ACC112 (cell line): ENCODE data around the gene MAGEA4.

Source experiments
- H2AFZ ChIP-seq: fragments of 200-600 bp; sonication (generic); one replicate; pipeline ENCODE4 v1.6.0; 2017; ENCODE audit warnings: antibody characterized with exemption, low read length; ENCODE audit not compliant: unreplicated experiment
- H3K27ac ChIP-seq: fragments of 200-600 bp; sonication (generic); 2 replicates; pipeline ENCODE4 v1.5.1; 2014; ENCODE audit warnings: low read depth, mild to moderate bottlenecking, antibody characterized with exemption, low read length, moderate library complexity
- H3K27me3 ChIP-seq: fragments of 200-600 bp; sonication (generic); 2 replicates; pipeline ENCODE4 v1.6.1; 2014; ENCODE audit warnings: mild to moderate bottlenecking, antibody characterized with exemption, low read length, moderate library complexity, mixed read lengths; ENCODE audit not compliant: insufficient read depth
- H3K36me3 ChIP-seq: fragments of 200-600 bp; sonication (generic); 2 replicates; pipeline ENCODE4 v1.6.1; 2016; ENCODE audit warnings: mild to moderate bottlenecking, antibody characterized with exemption, low read length, moderate library complexity, mixed read lengths; ENCODE audit not compliant: insufficient read depth
- H3K4me1 ChIP-seq: fragments of 200-600 bp; sonication (generic); one replicate; pipeline ENCODE4 v1.6.1; 2016; ENCODE audit warnings: low read length, mixed read lengths; ENCODE audit not compliant: insufficient read depth, unreplicated experiment, control insufficient read depth
- H3K4me3 ChIP-seq: fragments of 200-600 bp; sonication (generic); 2 replicates; pipeline ENCODE4 v1.5.1; 2014; ENCODE audit warnings: mild to moderate bottlenecking, low read depth, low read length
- H3K79me2 ChIP-seq: fragments of 200-600 bp; sonication (generic); one replicate; pipeline ENCODE4 v1.6.0; 2016; ENCODE audit warnings: low read length; ENCODE audit not compliant: control insufficient read depth, unreplicated experiment, insufficient read depth

MAGEA4 gene

DNA sequence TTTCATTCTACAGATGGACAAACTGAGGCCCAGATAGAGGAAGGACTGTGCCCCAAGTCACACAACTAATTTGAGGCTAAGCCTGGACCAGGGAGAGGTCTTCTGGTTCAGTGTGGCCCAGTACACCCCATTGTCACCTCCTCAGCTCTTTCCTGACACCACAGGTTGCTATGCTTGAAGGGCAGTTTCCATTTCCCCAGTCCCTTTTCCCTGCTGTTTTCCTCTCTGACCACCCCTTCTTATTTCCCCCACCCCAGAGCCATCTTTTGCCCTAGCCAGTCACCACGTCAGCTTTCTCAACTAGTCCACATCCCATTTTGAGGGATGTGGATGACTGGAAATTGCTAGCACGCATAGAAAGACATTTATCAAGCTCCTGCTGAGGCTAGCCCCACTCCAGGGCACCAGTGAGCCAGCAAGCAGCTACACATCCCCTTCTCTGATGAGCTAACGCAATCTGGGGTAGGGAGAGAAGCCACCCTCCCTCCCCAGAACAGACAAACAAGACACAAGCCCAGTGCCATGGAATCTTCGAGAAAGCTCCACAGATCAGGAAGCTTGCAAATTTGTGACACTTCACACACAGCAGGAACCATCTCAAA lies 60.5 kb downstream of the MAGEA4 start:
- Histone ChIP-seq H3K4me1 (peaks cover 16% of the 10 kb centered on the region), H3K27ac (peak overlapping the region; percentile 64), H2AFZ (no peak overlapping the region), H3K36me3 (peaks cover 19% of the 10 kb centered on the region), H3K4me3 (peak overlapping the region; percentile 96), H3K79me2 (peaks cover 42% of the 10 kb centered on the region), H3K27me3 (no peaks in the 10 kb centered on the region)

DNA sequence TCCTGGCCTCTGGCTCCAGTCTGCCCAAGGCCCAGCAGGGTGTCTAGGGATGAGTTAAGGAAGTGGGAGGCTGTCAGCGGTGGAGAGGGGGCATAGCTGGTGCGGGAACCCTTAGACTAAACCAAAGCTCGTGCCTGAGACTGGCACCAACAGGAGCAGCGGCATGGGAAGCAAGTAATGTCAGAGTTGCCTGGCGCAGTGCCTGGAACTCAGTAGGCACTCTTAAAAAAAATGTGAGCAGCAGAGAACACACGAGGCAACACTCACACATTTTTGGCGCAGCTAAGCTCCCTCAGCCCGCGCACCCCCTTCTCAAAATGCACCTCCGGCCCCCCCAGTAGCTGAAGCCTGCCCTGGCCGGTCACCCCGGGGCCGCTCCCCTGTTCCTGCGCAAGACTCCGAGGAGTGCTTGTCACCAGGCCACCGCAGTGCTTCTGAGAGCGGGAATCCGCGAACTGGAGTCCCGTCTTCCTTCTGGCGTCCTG lies 61.2 kb downstream of the MAGEA4 start:
- Histone ChIP-seq H3K79me2 (peaks cover 42% of the 10 kb centered on the region), H3K27ac (peak overlapping the region; percentile 64), H3K4me3 (peak overlapping the region; percentile 96), H3K27me3 (no peaks in the 10 kb centered on the region), H3K4me1 (peaks cover 16% of the 10 kb centered on the region), H3K36me3 (peaks cover 12% of the 10 kb centered on the region), H2AFZ (no peak overlapping the region)
